Measurements from ENCODE around the gene LBR. TPM values are rescaled to one million over a fixed set of nuclear protein-coding genes. Genes with fewer than 3 reads are reported as not detected.

Gene LBR
- total RNA-seq, 1 donor from 2014 or later = 73.4 TPM

DNA sequence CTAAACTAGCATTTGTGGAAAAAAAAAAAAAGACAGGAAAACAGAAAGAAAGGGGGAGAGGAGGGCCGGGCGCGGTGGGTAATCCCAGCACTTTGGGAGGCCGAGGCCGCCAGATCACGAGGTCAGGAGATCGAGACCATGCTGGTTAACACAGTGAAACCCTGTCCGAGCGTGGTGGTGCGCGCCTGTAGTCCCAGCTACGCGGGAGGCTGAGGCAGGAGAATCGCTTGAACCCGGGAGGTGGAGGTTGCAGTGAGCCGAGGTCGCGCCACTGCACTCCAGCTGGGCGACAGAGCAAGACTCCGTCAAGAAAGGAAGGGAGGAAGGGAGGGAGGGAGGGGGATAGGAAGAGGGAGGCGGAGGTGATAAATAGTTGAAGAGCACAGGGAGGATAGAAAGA, 54.7 kb downstream of the LBR start:
- H3K4me3 Mint-ChIP-seq = no peak overlapping the region
- TF ChIP-seq, protein P1, sequence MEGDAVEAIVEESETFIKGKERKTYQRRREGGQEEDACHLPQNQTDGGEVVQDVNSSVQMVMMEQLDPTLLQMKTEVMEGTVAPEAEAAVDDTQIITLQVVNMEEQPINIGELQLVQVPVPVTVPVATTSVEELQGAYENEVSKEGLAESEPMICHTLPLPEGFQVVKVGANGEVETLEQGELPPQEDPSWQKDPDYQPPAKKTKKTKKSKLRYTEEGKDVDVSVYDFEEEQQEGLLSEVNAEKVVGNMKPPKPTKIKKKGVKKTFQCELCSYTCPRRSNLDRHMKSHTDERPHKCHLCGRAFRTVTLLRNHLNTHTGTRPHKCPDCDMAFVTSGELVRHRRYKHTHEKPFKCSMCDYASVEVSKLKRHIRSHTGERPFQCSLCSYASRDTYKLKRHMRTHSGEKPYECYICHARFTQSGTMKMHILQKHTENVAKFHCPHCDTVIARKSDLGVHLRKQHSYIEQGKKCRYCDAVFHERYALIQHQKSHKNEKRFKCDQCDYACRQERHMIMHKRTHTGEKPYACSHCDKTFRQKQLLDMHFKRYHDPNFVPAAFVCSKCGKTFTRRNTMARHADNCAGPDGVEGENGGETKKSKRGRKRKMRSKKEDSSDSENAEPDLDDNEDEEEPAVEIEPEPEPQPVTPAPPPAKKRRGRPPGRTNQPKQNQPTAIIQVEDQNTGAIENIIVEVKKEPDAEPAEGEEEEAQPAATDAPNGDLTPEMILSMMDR (IDR thresholded peaks at IDR 0.05; ENCODE audit: unreplicated experiment) = no peak
- no peak overlapping the region for H3K27ac Mint-ChIP-seq
- no peaks in the 10 kb centered on the region for H3K27me3 Mint-ChIP-seq (ENCODE audit: low read depth)
- no peaks in the 10 kb centered on the region for H3K36me3 Mint-ChIP-seq
- H3K9me3 Mint-ChIP-seq = no peaks in the 10 kb centered on the region
- H3K4me1 Mint-ChIP-seq = no peaks in the 10 kb centered on the region
- no peak for DNase-seq (ENCODE audit: low spot score in 2 of 2, unreplicated experiment in 2 of 2)

DNA sequence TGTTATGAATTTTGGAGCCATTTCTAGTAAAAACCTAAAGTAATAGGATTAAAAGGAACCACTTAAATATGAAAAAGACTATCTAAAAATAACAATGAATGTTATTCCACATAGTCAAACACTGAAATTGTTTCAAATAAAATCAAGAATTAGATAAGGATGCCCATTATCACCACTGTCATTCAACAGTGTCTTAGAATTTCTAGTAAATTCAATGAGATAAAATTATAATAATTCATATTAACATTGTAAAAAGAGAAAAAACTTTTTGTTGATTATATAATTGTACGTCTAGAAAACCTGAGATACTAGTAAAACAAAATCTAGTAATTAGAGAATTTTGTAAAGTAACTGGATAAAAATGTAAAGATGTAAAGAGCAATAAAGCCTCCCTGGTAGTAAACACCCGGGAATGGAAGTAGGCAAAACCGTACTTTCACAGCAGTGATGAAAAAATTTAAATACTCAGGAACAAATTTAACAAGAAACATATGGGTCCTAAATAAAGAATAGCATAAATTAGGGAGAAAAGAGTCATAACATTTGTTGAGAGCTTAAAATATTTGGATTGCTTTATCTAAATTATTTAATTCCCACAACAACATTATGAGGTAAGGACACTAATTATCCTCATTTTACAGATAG, 56.4 kb downstream of the LBR start:
- Mint-ChIP-seq H3K9me3 (no peaks in the 10 kb centered on the region), H3K27ac (no peak overlapping the region), H3K4me1 (peaks cover 3% of the 10 kb centered on the region), H3K27me3 (ENCODE audit: low read depth) (no peaks in the 10 kb centered on the region), H3K36me3 (no peaks in the 10 kb centered on the region), H3K4me3 (no peak overlapping the region)
- DNase-seq (ENCODE audit: low spot score in 2 of 2, unreplicated experiment in 2 of 2) = no peak
- TF ChIP-seq, protein P1 (IDR thresholded peaks at IDR 0.05; ENCODE audit: unreplicated experiment) = no peak

DNA sequence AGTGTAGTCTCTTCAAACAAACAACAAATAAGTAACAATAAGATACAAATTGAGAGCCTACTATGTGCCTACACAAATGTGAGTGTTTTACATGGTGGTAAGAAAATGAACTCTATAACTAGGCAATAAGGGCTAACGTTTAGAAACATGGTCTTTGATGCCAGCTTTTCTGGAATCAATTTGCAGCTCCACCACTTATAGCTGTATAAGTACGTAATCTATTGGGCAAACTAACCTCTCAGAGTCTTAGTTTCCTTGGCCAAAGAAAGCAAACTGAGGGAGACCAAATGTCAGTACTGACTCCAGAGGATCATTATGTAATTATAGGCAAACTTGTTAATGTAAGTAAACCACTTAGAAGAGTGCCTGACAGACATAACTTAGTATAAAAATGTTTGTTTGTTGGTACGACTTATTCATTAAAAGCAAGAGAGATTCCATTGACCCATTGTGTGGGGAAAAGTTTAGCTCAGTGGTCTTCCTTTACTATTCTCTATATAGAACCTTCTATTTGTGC, 59.7 kb downstream of the LBR start:
- Mint-ChIP-seq H3K36me3 (no peaks in the 10 kb centered on the region), H3K27ac (no peak overlapping the region), H3K9me3 (no peaks in the 10 kb centered on the region), H3K4me1 (peaks cover 14% of the 10 kb centered on the region), H3K27me3 (ENCODE audit: low read depth) (no peaks in the 10 kb centered on the region), H3K4me3 (no peak overlapping the region)
- TF ChIP-seq, protein P1 (IDR thresholded peaks at IDR 0.05; ENCODE audit: unreplicated experiment) = no peak
- no peak for DNase-seq (ENCODE audit: low spot score in 2 of 2, unreplicated experiment in 2 of 2)

DNA sequence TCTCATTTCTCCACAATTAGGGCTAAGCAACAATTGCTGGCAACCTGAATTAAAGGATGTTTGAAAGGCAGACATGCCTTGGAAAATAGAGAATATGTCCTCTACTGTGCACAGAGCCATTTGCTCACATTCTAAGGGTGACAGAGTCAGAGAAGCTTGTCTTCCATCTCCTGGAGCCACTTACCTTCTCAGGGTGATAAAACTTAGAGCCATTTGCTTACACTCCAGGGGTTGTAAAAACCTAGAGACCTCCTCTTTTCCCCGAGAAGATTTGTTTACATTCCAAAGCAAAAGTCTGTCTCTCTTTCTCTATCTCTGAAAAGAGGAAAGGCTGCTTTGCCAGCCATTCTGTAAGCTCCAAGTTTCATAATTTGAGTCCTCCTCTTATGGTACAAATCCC, 61.3 kb downstream of the LBR start:
- TF ChIP-seq, protein P1 (IDR thresholded peaks at IDR 0.05; ENCODE audit: unreplicated experiment) = no peak
- H3K4me3 Mint-ChIP-seq = no peak overlapping the region
- no peak overlapping the region for H3K27ac Mint-ChIP-seq
- H3K36me3 Mint-ChIP-seq = no peaks in the 10 kb centered on the region
- no peaks in the 10 kb centered on the region for H3K27me3 Mint-ChIP-seq (ENCODE audit: low read depth)
- H3K4me1 Mint-ChIP-seq = peaks cover 14% of the 10 kb centered on the region
- no peaks in the 10 kb centered on the region for H3K9me3 Mint-ChIP-seq
- no peak for DNase-seq (ENCODE audit: low spot score in 2 of 2, unreplicated experiment in 2 of 2)

DNA sequence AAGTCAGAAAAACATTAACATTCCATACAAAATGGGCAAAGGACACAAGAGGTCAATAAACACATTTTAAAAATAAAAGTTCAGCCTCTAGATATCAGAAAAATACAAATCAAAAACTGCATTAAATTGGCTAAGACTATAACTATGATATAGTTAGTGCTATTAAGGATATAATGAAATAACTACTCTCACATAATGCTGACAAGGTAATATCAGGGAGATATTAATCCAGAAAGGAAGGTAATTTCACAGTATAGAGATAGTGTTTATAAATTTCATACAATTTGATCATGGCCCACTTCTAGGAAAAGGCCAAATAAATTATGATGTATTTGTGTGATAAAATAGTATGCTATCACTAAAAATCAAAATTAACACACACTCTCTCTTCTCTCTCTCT, 61.8 kb downstream of the LBR start:
- Mint-ChIP-seq H3K4me1 (peaks cover 14% of the 10 kb centered on the region), H3K9me3 (no peaks in the 10 kb centered on the region), H3K4me3 (no peak overlapping the region), H3K27me3 (ENCODE audit: low read depth) (no peaks in the 10 kb centered on the region), H3K36me3 (no peaks in the 10 kb centered on the region), H3K27ac (no peak overlapping the region)
- TF ChIP-seq, protein P1 (IDR thresholded peaks at IDR 0.05; ENCODE audit: unreplicated experiment) = no peak
- no peak for DNase-seq (ENCODE audit: low spot score in 2 of 2, unreplicated experiment in 2 of 2)

Measured in mesothelial cell of epicardium (in vitro differentiated cells).